ENCODE measurements around the gene MIR17HG. TPM values are rescaled to one million over a fixed set of nuclear protein-coding genes. Genes with fewer than 3 reads are reported as not detected.

The MIR17HG gene
- total RNA-seq, 1 experiment from 2014 or later: 15.8 TPM

- H3K27ac ChIP-seq (ENCODE audit: low read depth, low read length, poor library complexity, severe bottlenecking): no peak overlapping the region
- intact Hi-C loops (cut with micrococcal nuclease; ENCODE audit: unreplicated experiment): no loop called here
- TF ChIP-seq CTCF (conservative IDR thresholded peaks at IDR 0.05; ENCODE audit: low read depth, low read length) (no peak), EZH2 (IDR thresholded peaks at IDR 0.05; ENCODE audit: borderline replicate concordance, low read depth, low read length, poor library complexity, severe bottlenecking) (no peak)
- CTCF ChIA-PET: no interaction called here
- no peaks in the 10 kb centered on the region for H3K27me3 ChIP-seq (replicated peaks; ENCODE audit: insufficient read depth, low read depth, low read length, poor library complexity)
- BruUV-seq (replicated peaks): no TSS peak
- no peak for DNase-seq (ENCODE audit: low spot score)
- H3K4me1 ChIP-seq (ENCODE audit: insufficient read depth, low read length, poor library complexity, severe bottlenecking): no peaks in the 10 kb centered on the region
- no peaks in the 10 kb centered on the region for H3K9me3 ChIP-seq (ENCODE audit: low read depth, low read length, poor library complexity, severe bottlenecking)
- no peak overlapping the region for H3K4me3 ChIP-seq (ENCODE audit: low read depth, low read length, poor library complexity, severe bottlenecking)
- POLR2A ChIA-PET (ENCODE audit: low non-redundant PET): no interaction called here
- peaks cover 23% of the 10 kb centered on the region for H3K36me3 ChIP-seq (ENCODE audit: insufficient read depth, low read length, poor library complexity, severe bottlenecking)
Measured at GRCh38 chr13:91360246-91360751, 12.8 kb downstream of the MIR17HG start.

- H3K27ac ChIP-seq (ENCODE audit: low read depth, low read length, poor library complexity, severe bottlenecking): no peak overlapping the region
- no peaks in the 10 kb centered on the region for H3K4me1 ChIP-seq (ENCODE audit: insufficient read depth, low read length, poor library complexity, severe bottlenecking)
- CTCF ChIA-PET: no interaction called here
- peaks cover 8% of the 10 kb centered on the region for H3K36me3 ChIP-seq (ENCODE audit: insufficient read depth, low read length, poor library complexity, severe bottlenecking)
- no peak for TF ChIP-seq CTCF (conservative IDR thresholded peaks at IDR 0.05; ENCODE audit: low read depth, low read length)
- TF ChIP-seq EZH2 (IDR thresholded peaks at IDR 0.05; ENCODE audit: borderline replicate concordance, low read depth, low read length, poor library complexity, severe bottlenecking): no peak
- no peaks in the 10 kb centered on the region for H3K27me3 ChIP-seq (replicated peaks; ENCODE audit: insufficient read depth, low read depth, low read length, poor library complexity)
- POLR2A ChIA-PET (ENCODE audit: low non-redundant PET): no interaction called here
- H3K9me3 ChIP-seq (ENCODE audit: low read depth, low read length, poor library complexity, severe bottlenecking): no peaks in the 10 kb centered on the region
- DNase-seq (ENCODE audit: low spot score): no peak
- no TSS peak for BruUV-seq (replicated peaks)
- intact Hi-C loops (cut with micrococcal nuclease; ENCODE audit: unreplicated experiment): no loop called here
- H3K4me3 ChIP-seq (ENCODE audit: low read depth, low read length, poor library complexity, severe bottlenecking): no peak overlapping the region
Measured at GRCh38 chr13:91361755-91362271, 14.3 kb downstream of the MIR17HG start.

GRCh38 chr13:91362908-91363307, 15.4 kb downstream of the MIR17HG start:
- intact Hi-C loops (cut with micrococcal nuclease; ENCODE audit: unreplicated experiment): no loop called here
- TF ChIP-seq CTCF (conservative IDR thresholded peaks at IDR 0.05; ENCODE audit: low read depth, low read length): no peak
- H3K4me3 ChIP-seq (ENCODE audit: low read depth, low read length, poor library complexity, severe bottlenecking): no peak overlapping the region
- no peaks in the 10 kb centered on the region for H3K9me3 ChIP-seq (ENCODE audit: low read depth, low read length, poor library complexity, severe bottlenecking)
- no peak for DNase-seq (ENCODE audit: low spot score)
- no peaks in the 10 kb centered on the region for H3K4me1 ChIP-seq (ENCODE audit: insufficient read depth, low read length, poor library complexity, severe bottlenecking)
- no peaks in the 10 kb centered on the region for H3K27me3 ChIP-seq (replicated peaks; ENCODE audit: insufficient read depth, low read depth, low read length, poor library complexity)
- no peaks in the 10 kb centered on the region for H3K36me3 ChIP-seq (ENCODE audit: insufficient read depth, low read length, poor library complexity, severe bottlenecking)
- ChIA-PET POLR2A (ENCODE audit: low non-redundant PET) (no interaction called here), CTCF (no interaction called here)
- no TSS peak for BruUV-seq (replicated peaks)
- no peak overlapping the region for H3K27ac ChIP-seq (ENCODE audit: low read depth, low read length, poor library complexity, severe bottlenecking)

Measured in A673 (cell line).